ENCODE measurements around the gene MRAS.
"Not testable (repeated sequence)": the region's sequence is repeated elsewhere in the genome, so short reads cannot be mapped to it uniquely, and the experiment has no call there.

The MRAS gene

GRCh38 chr3:138394686-138395085 lies 46.3 kb downstream of the MRAS start:
- no peak for DNase-seq

- no peak for DNase-seq
These were observed 47.7 kb downstream of the MRAS start for GRCh38 chr3:138395865-138396751.

GRCh38 chr3:138396752-138397410 lies 48.5 kb downstream of the MRAS start:
- no peak for DNase-seq

GRCh38 chr3:138397983-138398382 lies 49.6 kb downstream of the MRAS start:
- DNase-seq, result no peak

GRCh38 chr3:138398791-138399575 lies 50.6 kb downstream of the MRAS start:
- DNase-seq, result no peak

- no peak for DNase-seq
These were observed 51.4 kb downstream of the MRAS start for GRCh38 chr3:138399766-138400165.

- no peak for DNase-seq
These were observed 52.3 kb downstream of the MRAS start for GRCh38 chr3:138400651-138401070.

- DNase-seq, result no peak
These were observed 53.5 kb downstream of the MRAS start for GRCh38 chr3:138401834-138402233.

- no peak for DNase-seq
These were observed 55.7 kb downstream of the MRAS start for GRCh38 chr3:138404121-138404520.

- DNase-seq, result no peak
These were observed 56.6 kb downstream of the MRAS start for GRCh38 chr3:138405001-138405400.

GRCh38 chr3:138405486-138405885 lies 57.1 kb downstream of the MRAS start:
- DNase-seq, result no peak

GRCh38 chr3:138406606-138407005 lies 58.2 kb downstream of the MRAS start:
- DNase-seq, result no peak

- no peak for DNase-seq
These were observed 59.0 kb downstream of the MRAS start for GRCh38 chr3:138407236-138407907.

- DNase-seq, result no peak
These were observed 60.6 kb downstream of the MRAS start for GRCh38 chr3:138408751-138409570.

GRCh38 chr3:138412821-138413551 lies 64.6 kb downstream of the MRAS start:
- no peak for DNase-seq

- not testable (repeated sequence) for DNase-seq
These were observed 67.9 kb downstream of the MRAS start for GRCh38 chr3:138416236-138416635.

GRCh38 chr3:138417559-138417982 lies 69.2 kb downstream of the MRAS start:
- peak; percentile 51 for DNase-seq

GRCh38 chr3:138418601-138419206 lies 70.3 kb downstream of the MRAS start:
- DNase-seq, result no peak

GRCh38 chr3:138423316-138423715 lies 74.9 kb downstream of the MRAS start:
- no peak for DNase-seq

- DNase-seq, result no peak
These were observed 75.9 kb downstream of the MRAS start for GRCh38 chr3:138424323-138424722.

- no peak for DNase-seq
These were observed 77.8 kb downstream of the MRAS start for GRCh38 chr3:138426211-138426610.
